HG03469 (cell line): ENCODE data around the gene CCDC138.

Experiments
- ATAC-seq: cut with Tn5 transposase; IDR thresholded peaks from one replicate; pipeline ENCODE4 v1.9.1; 2021; ENCODE audit warnings: mild to moderate bottlenecking, moderate library complexity, moderate number of reproducible peaks; ENCODE audit not compliant: unreplicated experiment

CCDC138 gene

DNA sequence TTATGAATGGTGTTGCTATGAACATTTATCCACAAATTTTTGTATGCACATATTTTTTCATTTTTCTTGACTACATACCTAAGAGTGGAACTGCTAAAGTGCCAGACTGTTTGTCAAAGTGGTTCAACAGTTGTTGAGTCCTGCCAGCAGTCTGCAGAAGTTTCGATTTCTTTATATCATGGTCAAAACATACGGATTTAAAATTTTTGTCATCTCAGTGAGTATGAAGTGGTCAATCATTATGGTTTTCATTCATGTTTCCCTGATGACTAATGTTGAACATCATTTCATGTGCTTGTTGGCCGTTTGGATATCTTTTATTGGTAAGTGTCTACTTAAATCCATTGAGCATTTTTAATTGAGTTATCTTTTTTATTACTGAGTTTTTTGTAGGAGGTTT lies 39.2 kb downstream of the CCDC138 start:
- ATAC-seq: no peak

DNA sequence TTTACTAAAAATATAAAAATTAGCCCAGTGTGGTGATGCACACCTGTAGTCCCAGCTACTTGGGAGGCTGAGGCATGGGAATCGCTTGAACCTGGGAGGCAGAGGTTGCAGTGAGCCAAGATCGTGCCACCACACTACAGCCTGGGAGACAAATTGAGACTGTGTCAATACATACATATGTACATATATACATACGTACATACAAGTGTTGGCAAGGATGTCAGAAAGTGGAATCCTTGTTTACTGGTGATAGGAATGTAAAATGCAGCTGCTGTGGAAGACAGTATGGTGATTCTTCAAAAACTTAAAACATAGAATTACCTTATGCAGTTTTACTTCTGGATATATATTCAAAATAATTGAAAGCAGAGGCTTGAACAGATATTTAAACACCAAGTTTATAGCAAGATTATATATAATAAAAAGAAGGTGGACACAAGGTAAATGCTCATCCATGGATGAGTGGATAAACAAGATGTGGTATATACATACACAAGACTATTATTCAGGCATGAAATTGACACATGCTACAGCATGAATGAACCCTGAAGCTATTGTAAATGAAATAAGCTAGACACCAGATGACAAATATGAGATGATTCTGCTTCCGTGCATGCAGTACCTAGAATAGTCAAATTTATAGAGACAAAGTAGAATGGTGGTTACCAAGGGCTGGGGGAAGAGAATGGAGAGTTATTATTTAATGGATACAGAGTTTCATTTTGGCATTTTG lies 43.2 kb downstream of the CCDC138 start:
- no peak for ATAC-seq

- no peak for ATAC-seq
Observed at GRCh38 chr2:108833219-108833618, 46.6 kb downstream of the CCDC138 start.

- no peak for ATAC-seq
Observed at GRCh38 chr2:108834620-108835019, 48.0 kb downstream of the CCDC138 start.

DNA sequence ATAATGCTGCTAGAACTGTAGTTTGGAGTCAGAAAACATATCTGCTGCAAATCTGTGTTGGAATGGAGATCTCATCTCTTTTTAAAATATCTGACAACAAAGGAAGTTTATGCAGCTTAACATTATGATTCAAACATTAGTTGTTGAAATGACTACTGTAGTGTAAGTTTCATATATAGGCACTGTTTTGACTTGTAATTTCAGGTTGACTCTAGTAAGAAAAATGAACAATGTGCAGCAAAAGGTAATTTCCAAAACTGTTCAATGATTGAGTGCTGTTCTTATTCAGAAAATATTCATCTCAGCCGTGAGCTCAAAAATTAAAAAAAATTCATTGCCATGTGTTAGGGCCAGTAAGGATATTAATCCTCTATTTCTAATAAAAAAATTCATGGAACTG lies 48.5 kb downstream of the CCDC138 start:
- ATAC-seq: no peak

- ATAC-seq: no peak
Observed at GRCh38 chr2:108837198-108837597, 50.6 kb downstream of the CCDC138 start.

GRCh38 chr2:108841506-108841905 lies 54.9 kb downstream of the CCDC138 start:
- ATAC-seq: no peak

DNA sequence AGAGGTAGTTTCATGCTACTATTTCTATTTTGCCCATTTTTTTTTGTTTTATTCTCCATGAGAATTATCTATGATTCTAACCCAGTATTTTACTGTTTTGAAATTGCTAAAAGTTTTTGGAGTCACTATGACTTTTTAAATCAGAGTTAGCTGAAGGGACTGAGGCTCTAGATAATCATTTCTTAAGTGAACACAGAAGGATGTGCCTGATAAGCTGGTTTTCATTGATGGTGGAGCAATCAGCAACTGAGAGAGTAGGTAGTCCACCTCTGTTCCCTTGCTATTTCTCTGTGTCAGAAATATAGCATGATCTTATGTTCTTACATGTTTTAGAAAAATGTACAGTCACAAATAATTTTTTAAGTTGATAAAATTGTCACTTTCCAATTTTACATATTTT lies 59.4 kb downstream of the CCDC138 start:
- ATAC-seq: no peak

DNA sequence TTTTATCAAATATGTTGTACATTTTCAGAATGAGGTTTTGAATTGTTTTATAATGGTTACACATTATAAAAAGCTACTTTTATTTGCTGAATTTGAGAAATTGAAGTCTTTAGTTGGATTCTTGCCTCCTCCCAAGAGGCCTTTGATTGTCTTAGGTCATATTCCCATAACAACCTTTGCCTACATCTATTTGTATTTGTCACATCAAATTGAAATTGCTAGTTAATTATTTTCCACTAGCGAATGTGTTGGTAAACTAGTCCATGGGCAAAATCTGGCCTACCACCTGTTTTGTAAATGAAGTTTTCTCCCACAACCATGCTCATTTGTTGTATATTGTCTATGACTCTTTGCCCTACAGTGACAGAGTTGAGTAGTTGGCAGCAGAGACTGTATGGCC lies 60.4 kb downstream of the CCDC138 start:
- ATAC-seq: no peak

GRCh38 chr2:108852375-108852774 lies 65.8 kb downstream of the CCDC138 start:
- ATAC-seq: no peak

GRCh38 chr2:108853421-108853820 lies 66.8 kb downstream of the CCDC138 start:
- no peak for ATAC-seq

GRCh38 chr2:108854484-108854883 lies 67.9 kb downstream of the CCDC138 start:
- ATAC-seq: no peak

DNA sequence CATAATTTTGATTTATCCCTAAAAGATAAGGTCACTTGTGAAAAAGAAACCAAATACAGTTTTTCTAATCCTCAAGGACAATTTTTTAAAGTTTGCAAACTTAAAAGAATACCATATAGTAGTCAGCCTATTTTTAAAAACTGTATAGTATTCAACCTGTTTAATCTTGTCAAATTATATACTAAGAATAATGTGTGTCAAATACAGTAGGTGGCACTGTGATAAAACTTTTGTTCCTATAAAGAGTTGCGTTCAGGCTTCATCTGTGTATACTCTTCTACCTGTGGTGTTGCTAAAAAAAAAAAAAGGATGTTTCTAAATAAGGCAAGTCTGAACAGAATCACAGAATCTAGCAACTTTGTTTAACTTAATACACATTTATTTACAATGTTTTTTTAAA lies 68.6 kb downstream of the CCDC138 start:
- no peak for ATAC-seq

DNA sequence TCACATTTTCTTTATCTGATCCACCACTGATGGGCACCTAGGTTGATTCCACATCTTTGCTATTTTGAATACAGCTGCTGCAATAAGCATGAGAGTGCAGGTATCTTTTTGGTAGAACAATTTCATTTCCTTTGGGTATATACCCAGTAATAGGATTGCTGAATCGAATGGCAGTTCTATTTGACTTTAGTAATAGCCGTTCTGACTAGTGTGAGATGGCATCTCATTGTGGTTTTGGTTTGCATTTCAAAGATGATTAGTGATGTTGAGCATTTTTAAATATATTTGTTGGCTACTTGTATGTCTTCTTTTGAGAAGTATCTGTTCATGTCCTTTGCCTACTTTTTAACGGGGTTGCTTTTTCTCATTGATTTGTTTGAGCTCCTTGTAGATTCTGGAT lies 72.3 kb downstream of the CCDC138 start:
- no peak for ATAC-seq

DNA sequence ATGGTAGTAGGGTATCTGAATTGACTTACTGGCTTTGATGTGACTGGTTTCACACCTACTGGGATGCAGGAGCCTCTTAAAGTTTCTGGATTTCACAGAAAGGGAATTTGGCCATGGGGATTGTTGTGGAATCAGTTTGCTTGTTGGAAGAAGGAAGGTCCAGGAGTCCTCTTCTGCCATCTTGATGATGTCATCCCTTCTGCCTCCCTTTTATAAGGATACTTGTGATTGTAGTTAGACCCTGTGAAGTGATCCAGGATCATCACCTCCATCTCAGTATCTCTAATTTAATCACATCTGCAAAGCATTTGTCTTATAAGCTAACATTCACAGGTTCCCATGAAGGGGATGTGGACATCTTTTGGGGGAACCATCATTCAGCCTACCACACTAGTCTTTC lies 79.5 kb downstream of the CCDC138 start:
- ATAC-seq: no peak

DNA sequence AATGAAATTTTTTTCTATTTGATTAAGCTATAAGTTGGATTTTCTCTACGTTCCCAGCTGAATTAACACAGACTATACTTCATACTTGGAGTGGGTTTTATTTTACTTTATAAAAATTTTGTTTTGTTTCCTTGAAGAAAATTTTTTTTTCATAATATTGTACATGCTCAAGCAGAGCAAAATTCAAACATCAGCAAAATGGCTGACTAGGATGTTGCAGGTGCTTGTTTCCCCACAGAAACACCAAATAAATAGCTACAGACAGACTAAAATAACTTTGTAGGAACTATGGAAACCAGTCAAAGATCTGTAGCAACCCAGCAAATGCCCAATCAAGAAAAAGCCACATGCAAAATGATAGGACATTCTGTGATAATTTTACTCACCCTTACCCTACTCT lies 82.3 kb downstream of the CCDC138 start:
- ATAC-seq: no peak

- no peak for ATAC-seq
Observed at GRCh38 chr2:108869542-108869941, 83.0 kb downstream of the CCDC138 start.

DNA sequence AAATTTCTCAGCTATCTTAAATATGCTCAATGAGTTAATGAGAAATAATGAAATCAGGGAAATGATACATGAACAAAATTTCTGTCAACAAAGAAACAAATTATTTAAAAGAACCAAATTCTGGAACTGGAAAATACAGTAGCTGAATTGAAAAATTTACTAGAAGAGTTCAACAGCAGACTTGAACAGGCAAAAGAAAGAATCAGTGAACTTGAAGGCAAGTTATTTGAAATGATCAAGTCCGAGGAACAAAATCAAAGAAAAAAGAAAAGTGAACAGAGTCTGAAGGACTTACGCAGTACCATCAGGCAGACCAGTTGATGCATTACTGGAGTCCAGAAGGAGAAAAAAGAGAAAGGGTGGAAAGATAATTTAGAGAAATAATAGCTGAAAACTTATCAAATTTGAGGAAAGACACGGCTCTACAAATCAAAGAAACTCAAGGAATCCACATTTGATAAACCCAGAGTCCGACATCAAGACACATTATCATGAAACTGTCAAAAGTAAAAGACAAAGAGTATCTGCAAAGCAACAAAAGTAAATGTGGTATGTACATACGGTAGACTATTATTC lies 83.6 kb downstream of the CCDC138 start:
- ATAC-seq: no peak

DNA sequence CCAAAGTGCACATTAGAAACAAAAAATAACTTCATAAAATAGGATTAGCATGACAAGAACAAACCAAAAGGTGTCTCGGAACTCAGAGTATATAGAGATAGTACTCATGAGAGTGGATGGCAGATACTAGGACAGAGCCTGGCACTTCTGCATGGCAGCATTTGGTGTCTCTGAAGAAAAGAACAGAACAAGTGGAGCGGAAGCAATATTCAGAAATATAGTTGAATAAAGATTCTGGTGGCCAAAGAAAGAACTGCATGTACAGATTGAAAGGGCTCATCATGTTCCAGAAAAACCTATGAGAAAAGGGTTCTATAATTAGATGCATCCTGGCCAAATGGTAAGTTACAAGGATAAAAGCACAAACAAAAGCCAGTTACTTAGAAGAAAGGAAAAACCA lies 90.9 kb downstream of the CCDC138 start:
- ATAC-seq: no peak

DNA sequence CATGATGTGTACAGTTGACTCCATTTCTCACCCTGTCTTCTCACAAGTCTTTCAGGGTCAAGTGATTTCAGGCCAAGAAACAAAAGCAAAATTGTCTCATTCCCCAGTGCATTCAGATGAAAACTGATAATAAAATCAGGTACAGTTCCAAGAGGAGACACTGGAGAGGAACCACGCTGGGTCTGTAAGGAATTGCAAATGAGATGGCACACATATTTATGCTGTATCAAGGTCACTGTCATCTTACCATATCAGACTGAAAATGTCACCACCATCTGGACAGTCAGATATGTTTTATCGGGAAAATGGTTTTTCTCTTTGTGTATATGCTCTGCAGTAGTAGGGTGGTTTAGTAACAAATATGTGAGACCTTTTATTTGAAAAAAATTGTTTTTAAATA lies 91.7 kb downstream of the CCDC138 start:
- ATAC-seq: no peak

DNA sequence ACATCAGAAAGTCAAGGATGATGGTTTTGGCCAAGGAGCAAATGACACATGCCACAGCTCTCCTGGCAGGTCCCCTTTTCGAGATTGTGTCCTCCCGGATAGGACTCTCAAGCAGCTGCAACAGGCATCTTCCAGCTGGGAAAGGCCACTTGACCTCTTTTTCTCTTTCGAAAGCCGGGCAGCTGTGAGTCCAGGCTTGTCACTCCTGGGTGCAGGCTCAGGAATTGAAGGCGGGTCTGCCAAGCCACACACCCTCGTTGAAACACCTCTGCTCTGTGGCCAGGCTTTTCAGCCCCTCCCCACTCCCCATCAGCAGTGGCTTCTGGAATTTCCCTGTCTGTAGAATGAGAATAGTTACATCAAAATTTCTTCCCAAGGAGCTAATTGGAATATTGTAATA lies 98.0 kb downstream of the CCDC138 start:
- ATAC-seq: no peak

GRCh38 chr2:108889907-108890306 lies 103.3 kb downstream of the CCDC138 start:
- no peak for ATAC-seq

GRCh38 chr2:108893277-108893676 lies 106.7 kb downstream of the CCDC138 start:
- ATAC-seq: no peak
